GM12874 (cell line): ENCODE data around the gene PPP1R14D.

Experiments
- CTCF ChIP-seq: IDR thresholded peaks from 2 replicates; pipeline ENCODE4 v1.5.1; 2011; ENCODE audit warnings: low read depth, mild to moderate bottlenecking, control low read depth, low read length, moderate library complexity; ENCODE audit not compliant: insufficient read depth

The PPP1R14D gene

GRCh38 chr15:40775007-40775406 is 53.5 kb downstream of the PPP1R14D start:
- TF ChIP-seq CTCF: no peak

- TF ChIP-seq CTCF: no peak
These were observed 54.6 kb downstream of the PPP1R14D start for GRCh38 chr15:40773902-40774301.

GRCh38 chr15:40773496-40773895 is 55.0 kb downstream of the PPP1R14D start:
- no peak for TF ChIP-seq CTCF

- no peak for TF ChIP-seq CTCF
These were observed 56.5 kb downstream of the PPP1R14D start for GRCh38 chr15:40772014-40772413.

GRCh38 chr15:40771242-40771641 is 57.3 kb downstream of the PPP1R14D start:
- TF ChIP-seq CTCF: no peak

- TF ChIP-seq CTCF: no peak
These were observed 58.3 kb downstream of the PPP1R14D start for GRCh38 chr15:40770147-40770721.

GRCh38 chr15:40769274-40770146 is 59.0 kb downstream of the PPP1R14D start, which contains the start of gene C15orf62:
TSS of gene C15orf62 (plus strand) at chr15:40769980. CDS start at chr15:40770496, 516 bp downstream.
- no peak for TF ChIP-seq CTCF
